Activated CD8-positive, alpha-beta memory T cell treated with anti-CD3 and anti-CD28 coated beads for 1 hour (primary cell): ENCODE results near the gene KDSR.

Experiments used
- DNase-seq, 2 donors: peaks; one replicate each; pipeline ENCODE4 v3.0.0-alpha.2; 2020; ENCODE audit warnings: low read depth in 1 of 2; ENCODE audit errors: extremely low read depth in 1 of 2

Gene KDSR

GRCh38 chr18:63284827-63285733 is 81.9 kb downstream of the KDSR start:
- no peak for DNase-seq

GRCh38 chr18:63284173-63284799 is 82.7 kb downstream of the KDSR start:
- DNase-seq: no peak

- no peak for DNase-seq
These were observed 83.5 kb downstream of the KDSR start for GRCh38 chr18:63283305-63284094.

GRCh38 chr18:63282793-63283192 is 84.2 kb downstream of the KDSR start:
- DNase-seq: no peak
